ENCODE data around the gene TNFSF9.

DNA sequence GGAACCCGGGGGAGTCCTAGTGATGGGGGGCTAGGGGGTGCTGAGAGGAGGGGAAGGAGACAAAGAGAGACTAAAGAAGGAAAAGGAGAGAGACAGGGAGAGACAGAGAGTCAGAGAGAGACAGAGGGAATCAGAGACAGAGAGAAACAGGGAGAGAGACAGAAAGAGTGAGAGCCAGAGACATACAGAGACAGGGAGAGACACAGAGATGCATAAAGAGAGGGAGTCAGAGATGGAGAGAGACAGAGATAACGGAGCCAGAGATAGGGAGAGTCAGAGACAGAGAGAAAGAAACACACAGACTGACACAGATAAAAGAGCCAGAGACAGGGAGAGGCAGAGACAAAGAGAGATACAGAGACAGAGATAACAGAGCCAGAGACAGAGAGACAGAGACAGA is 1.5 kb upstream of the TNFSF9 start:
- TF ChIP-seq TAF1 (IDR thresholded peaks at IDR 0.05; ENCODE audit: borderline replicate concordance, insufficient read depth, low read length) (no peak), SIN3A (IDR thresholded peaks at IDR 0.05; ENCODE audit: borderline replicate concordance, insufficient read depth, low read length) (no peak), POLR2AphosphoS5 (IDR thresholded peaks at IDR 0.05; ENCODE audit: low read depth, low read length) (no peak), FOXP2 (optimal IDR thresholded peaks at IDR 0.05; ENCODE audit: borderline replicate concordance, extremely low read depth, extremely low read length, insufficient read depth) (no peak)
- TF ChIP-seq, protein P1, sequence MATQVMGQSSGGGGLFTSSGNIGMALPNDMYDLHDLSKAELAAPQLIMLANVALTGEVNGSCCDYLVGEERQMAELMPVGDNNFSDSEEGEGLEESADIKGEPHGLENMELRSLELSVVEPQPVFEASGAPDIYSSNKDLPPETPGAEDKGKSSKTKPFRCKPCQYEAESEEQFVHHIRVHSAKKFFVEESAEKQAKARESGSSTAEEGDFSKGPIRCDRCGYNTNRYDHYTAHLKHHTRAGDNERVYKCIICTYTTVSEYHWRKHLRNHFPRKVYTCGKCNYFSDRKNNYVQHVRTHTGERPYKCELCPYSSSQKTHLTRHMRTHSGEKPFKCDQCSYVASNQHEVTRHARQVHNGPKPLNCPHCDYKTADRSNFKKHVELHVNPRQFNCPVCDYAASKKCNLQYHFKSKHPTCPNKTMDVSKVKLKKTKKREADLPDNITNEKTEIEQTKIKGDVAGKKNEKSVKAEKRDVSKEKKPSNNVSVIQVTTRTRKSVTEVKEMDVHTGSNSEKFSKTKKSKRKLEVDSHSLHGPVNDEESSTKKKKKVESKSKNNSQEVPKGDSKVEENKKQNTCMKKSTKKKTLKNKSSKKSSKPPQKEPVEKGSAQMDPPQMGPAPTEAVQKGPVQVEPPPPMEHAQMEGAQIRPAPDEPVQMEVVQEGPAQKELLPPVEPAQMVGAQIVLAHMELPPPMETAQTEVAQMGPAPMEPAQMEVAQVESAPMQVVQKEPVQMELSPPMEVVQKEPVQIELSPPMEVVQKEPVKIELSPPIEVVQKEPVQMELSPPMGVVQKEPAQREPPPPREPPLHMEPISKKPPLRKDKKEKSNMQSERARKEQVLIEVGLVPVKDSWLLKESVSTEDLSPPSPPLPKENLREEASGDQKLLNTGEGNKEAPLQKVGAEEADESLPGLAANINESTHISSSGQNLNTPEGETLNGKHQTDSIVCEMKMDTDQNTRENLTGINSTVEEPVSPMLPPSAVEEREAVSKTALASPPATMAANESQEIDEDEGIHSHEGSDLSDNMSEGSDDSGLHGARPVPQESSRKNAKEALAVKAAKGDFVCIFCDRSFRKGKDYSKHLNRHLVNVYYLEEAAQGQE (IDR thresholded peaks at IDR 0.05; ENCODE audit: insufficient read depth in 1 of 2, low read depth in 2 of 2, low read length in 2 of 2): no peak
